ENCODE measurements around the gene ATOH1.

GRCh38 chr4:93843772-93844171 is 15.2 kb downstream of the ATOH1 start:
- TF ChIP-seq ESRRG (CRISPR knock-in tag; IDR thresholded peaks at IDR 0.05) (no peak), ZFP30 (CRISPR knock-in tag; IDR thresholded peaks at IDR 0.05) (no peak), ARNTL (CRISPR knock-in tag; IDR thresholded peaks at IDR 0.05; ENCODE audit: borderline replicate concordance, low read depth) (no peak), RARB (CRISPR knock-in tag; IDR thresholded peaks at IDR 0.05) (no peak), ZC3H10 (CRISPR knock-in tag; IDR thresholded peaks at IDR 0.05) (no peak), ZNF8 (CRISPR knock-in tag; IDR thresholded peaks at IDR 0.05) (no peak), ISL1 (CRISPR knock-in tag; IDR thresholded peaks at IDR 0.05) (no peak), ZNF565 (CRISPR knock-in tag; conservative IDR thresholded peaks at IDR 0.05; ENCODE audit: low read depth) (no peak), OSR1 (CRISPR knock-in tag; IDR thresholded peaks at IDR 0.05) (no peak)
- TF ChIP-seq, protein P1, sequence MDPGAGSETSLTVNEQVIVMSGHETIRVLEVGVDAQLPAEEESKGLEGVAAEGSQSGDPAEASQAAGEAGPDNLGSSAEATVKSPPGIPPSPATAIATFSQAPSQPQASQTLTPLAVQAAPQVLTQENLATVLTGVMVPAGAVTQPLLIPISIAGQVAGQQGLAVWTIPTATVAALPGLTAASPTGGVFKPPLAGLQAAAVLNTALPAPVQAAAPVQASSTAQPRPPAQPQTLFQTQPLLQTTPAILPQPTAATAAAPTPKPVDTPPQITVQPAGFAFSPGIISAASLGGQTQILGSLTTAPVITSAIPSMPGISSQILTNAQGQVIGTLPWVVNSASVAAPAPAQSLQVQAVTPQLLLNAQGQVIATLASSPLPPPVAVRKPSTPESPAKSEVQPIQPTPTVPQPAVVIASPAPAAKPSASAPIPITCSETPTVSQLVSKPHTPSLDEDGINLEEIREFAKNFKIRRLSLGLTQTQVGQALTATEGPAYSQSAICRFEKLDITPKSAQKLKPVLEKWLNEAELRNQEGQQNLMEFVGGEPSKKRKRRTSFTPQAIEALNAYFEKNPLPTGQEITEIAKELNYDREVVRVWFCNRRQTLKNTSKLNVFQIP (CRISPR knock-in tag; IDR thresholded peaks at IDR 0.05; ENCODE audit: borderline replicate concordance, low read depth) = no peak
- TF ChIP-seq, protein P2, sequence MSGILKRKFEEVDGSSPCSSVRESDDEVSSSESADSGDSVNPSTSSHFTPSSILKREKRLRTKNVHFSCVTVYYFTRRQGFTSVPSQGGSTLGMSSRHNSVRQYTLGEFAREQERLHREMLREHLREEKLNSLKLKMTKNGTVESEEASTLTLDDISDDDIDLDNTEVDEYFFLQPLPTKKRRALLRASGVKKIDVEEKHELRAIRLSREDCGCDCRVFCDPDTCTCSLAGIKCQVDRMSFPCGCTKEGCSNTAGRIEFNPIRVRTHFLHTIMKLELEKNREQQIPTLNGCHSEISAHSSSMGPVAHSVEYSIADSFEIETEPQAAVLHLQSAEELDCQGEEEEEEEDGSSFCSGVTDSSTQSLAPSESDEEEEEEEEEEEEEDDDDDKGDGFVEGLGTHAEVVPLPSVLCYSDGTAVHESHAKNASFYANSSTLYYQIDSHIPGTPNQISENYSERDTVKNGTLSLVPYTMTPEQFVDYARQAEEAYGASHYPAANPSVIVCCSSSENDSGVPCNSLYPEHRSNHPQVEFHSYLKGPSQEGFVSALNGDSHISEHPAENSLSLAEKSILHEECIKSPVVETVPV (CRISPR knock-in tag; IDR thresholded peaks at IDR 0.05) = no peak
- TF ChIP-seq, protein P3, sequence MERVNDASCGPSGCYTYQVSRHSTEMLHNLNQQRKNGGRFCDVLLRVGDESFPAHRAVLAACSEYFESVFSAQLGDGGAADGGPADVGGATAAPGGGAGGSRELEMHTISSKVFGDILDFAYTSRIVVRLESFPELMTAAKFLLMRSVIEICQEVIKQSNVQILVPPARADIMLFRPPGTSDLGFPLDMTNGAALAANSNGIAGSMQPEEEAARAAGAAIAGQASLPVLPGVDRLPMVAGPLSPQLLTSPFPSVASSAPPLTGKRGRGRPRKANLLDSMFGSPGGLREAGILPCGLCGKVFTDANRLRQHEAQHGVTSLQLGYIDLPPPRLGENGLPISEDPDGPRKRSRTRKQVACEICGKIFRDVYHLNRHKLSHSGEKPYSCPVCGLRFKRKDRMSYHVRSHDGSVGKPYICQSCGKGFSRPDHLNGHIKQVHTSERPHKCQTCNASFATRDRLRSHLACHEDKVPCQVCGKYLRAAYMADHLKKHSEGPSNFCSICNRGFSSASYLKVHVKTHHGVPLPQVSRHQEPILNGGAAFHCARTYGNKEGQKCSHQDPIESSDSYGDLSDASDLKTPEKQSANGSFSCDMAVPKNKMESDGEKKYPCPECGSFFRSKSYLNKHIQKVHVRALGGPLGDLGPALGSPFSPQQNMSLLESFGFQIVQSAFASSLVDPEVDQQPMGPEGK (CRISPR knock-in tag; IDR thresholded peaks at IDR 0.05; ENCODE audit: borderline replicate concordance) = no peak

Data from SK-N-SH treated with all-trans-retinoic acid at 6 μM for 48 hours (cell line).